Motor neuron (in vitro differentiated cells): ENCODE results near the gene NDE1. TPM values are rescaled to one million over a fixed set of nuclear protein-coding genes. Genes with fewer than 3 reads are reported as not detected.
"Not testable (repeated sequence)": the region's sequence is repeated elsewhere in the genome, so short reads cannot be mapped to it uniquely, and the experiment has no call there.

Source experiments
- ATAC-seq, 8 experiments: fragments of 200-7000 bp; cut with Tn5 transposase; replicated peaks in 6 of 8; 2 replicates each; pipeline ENCODE4 v1.8.0; 2021; ENCODE audit warnings: mild to moderate bottlenecking in 8 of 8, moderate library complexity in 8 of 8
- H3K27ac ChIP-seq, 2 donors: fragments of 250-450 bp; sonication (Bioruptor Pico); 2 replicates each; pipeline ENCODE4 v1.9.0; 2021; ENCODE audit warnings: antibody characterized with exemption in 2 of 2, mild to moderate bottlenecking in 2 of 2, moderate library complexity in 1 of 2
- H3K4me1 ChIP-seq, 2 donors: fragments of 250-450 bp; sonication (Bioruptor Pico); replicated peaks in 1 of 2; 2 replicates each; pipeline ENCODE4 v1.6.1; 2021; ENCODE audit warnings: antibody characterized with exemption in 2 of 2, mild to moderate bottlenecking in 2 of 2, moderate library complexity in 1 of 2
- H3K4me3 ChIP-seq, 5 donors: fragments of 250-450 bp; sonication (Bioruptor Pico); 2 replicates each; pipeline ENCODE4 v1.9.0; 2021; ENCODE audit warnings: antibody characterized with exemption in 5 of 5, mild to moderate bottlenecking in 5 of 5, moderate library complexity in 4 of 5
- WGBS, 10 experiments: fragments of 450-650 bp; shearing (Covaris generic); methylation state at CpG; one replicate each; pipeline ENCODE4 v1.0.0; 2022; 5-methylcytosine and 5-hydroxymethylcytosine counted together
- in situ Hi-C, 9 experiments: fragments of 400-800 bp; cut with MboI; loops; one replicate each; pipeline ENCODE4 v1.15.0; 2021; ENCODE audit warnings: low sequenced_read_pairs in 9 of 9, low pct_unique_long_range_greater_than_20kb in 2 of 9; ENCODE audit not compliant: unreplicated experiment in 9 of 9
- total RNA-seq, 8 experiments: library from RNA; unstranded; fragments of 300-600 nt; gene quantifications; 2 replicates each; pipeline versions ENCODE4 v1.2.3 to v1.2.4, GENCODE V29; 2022

Gene NDE1
- total RNA-seq, 8 experiments from 2014 or later: 7.5 to 36.3 (median 14.4) TPM

DNA sequence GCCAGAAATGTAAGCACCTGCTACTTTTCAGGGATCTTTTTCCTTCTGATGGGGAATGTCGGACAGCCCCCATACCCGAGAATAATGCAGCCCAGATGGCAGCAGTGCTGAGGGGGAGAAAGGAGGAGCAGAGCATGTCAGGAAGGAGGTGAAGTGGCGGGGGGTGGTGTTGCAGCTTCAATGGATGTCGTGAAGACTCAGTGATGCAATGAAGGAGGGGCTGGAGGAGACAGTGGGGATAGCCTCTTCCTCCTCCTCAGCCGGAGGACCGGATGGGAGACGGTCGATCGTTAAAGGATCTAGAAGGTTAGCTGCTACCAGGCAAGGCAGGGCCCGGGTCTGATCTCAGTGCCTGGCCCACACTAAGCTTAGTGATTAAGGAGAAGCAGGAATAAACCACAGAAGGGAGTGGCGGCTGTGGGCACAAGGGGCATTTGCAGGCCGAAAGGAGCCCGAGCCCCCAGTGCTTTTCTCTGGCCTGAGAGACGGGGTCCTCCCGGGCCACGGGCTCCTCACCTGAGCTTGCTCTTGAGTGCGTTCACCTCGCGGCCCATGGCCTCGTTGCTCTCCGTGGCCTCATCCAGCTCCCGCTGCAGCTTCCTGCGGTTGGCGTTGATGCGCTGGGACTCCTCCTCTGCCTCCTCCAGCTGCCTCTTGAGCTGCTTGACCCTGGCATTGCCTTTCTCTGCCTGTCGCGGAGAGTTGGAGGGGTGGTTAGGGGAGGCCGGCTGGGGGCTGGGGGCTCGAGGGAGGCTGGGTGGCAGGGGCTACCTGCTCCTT is 64.5 kb downstream of the NDE1 start:
- ATAC-seq: no peak
- in situ Hi-C loops: loop anchor here in 1 of 9 experiments (25.0 kb wide), 1 partner anchor 102 kb away; no protein-coding TSS in a partner anchor
- Histone ChIP-seq H3K27ac (no peak overlapping the region), H3K4me3 (no peak overlapping the region), H3K4me1 (no peaks in the 10 kb centered on the region)
- WGBS, 10 experiments: 73 to 100% (median 83%) methylated on average over 1 to 14 of the region's 29 CpGs; no CpG with 5 or more reads in 4 of the 10 experiments

DNA sequence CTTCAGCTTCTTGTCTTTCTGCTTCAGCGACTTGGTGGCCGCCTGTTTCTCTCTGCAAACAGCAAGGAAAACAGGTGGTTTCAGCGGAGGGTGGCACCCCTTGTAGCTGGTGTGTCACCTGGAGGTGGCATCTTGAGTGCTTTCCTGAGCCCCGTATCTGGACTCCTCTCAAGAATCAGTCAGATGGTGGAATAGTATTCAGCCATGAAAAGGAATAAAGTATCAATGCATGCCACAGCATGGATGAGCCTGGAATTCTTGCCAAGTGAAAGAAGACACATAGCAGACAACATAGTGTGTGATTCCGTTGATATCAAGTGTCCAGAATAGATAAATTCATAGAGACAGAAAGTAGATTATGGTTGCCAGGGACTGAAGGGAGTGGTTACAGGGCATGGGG is 65.2 kb downstream of the NDE1 start:
- in situ Hi-C loops: loop anchor here in 1 of 9 experiments (25.0 kb wide), 1 partner anchor 103 kb away; no protein-coding TSS in a partner anchor
- WGBS, 10 experiments: 60 to 100% (median 94%) methylated on average over 1 to 5 of the region's 5 CpGs; no CpG with 5 or more reads in 3 of the 10 experiments
- no peak for ATAC-seq
- no peak overlapping the region for H3K4me3 ChIP-seq
- no peak overlapping the region for H3K27ac ChIP-seq
- no peaks in the 10 kb centered on the region for H3K4me1 ChIP-seq

DNA sequence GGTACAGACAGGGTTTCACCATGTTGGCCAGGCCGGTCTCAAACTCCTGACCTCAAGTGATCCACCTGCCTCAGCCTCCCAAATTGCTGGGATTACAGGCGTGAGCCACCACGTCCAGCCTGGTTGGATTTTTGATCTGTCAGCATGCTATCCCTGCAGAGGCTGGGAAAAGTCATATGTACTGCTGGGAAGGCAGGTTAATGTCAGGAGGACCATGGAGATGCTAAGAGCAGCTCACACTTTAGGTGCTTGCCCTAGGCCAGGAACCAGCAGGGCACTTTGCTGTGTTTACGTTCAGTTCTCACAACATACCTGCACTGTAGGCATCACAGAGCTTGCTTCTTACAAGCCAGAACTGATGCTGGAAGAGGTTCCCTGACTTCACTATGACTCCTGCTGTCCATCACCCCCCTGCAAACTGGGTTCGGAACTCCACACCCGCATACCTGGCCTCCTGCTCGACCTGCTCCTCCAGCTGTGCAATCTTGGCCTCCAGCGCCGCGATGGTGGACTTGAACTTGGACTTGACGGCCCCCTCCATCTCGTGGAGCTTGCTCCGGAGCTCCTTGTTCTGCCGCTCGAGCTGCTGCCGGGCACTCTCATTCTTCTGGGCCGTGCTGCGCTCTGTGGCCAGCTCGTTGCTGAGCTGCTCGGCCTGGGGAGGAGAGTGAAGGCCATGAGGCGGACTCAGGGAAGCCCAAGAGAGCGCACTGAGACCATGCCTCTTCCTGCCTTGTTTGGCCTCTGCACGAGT is 66.8 kb downstream of the NDE1 start:
- ATAC-seq: no peak
- Histone ChIP-seq H3K4me3 (no peak overlapping the region), H3K27ac (no peak overlapping the region), H3K4me1 (no peaks in the 10 kb centered on the region)
- in situ Hi-C loops: loop anchor here in 1 of 9 experiments (25.0 kb wide), 1 partner anchor 105 kb away; no protein-coding TSS in a partner anchor
- 87 to 100% (median 97%) methylated on average over 1 to 10 of the region's 23 CpGs; no CpG with 5 or more reads in 4 of the 10 experiments for WGBS, 10 experiments

DNA sequence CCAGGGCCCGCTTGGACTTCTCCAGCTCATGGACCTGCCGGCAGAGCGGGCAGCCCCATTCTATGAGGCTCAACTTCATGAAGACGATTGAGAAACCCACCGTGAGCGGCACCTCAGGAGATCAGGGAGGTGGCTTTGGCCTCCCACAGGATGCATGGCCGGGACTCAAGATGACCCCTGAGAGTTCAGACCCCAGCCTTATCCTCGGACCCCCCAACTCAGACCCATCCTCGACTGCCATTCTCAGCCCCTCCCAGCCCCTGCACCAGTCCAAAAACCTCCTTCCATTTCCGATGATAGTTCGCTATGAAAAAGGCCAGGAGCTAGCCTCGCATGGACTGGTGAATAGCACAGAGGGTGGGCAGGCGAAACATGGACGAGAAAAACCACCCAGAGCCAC is 71.0 kb downstream of the NDE1 start:
- H3K4me3 ChIP-seq: no peak overlapping the region
- H3K27ac ChIP-seq: no peak overlapping the region
- H3K4me1 ChIP-seq: no peaks in the 10 kb centered on the region
- in situ Hi-C loops: loop anchor here in 1 of 9 experiments (25.0 kb wide), 1 partner anchor 109 kb away; no protein-coding TSS in a partner anchor
- ATAC-seq: no peak
- 50 to 100% (median 91%) methylated on average over 1 to 6 of the region's 14 CpGs; no CpG with 5 or more reads in 4 of the 10 experiments for WGBS, 10 experiments

DNA sequence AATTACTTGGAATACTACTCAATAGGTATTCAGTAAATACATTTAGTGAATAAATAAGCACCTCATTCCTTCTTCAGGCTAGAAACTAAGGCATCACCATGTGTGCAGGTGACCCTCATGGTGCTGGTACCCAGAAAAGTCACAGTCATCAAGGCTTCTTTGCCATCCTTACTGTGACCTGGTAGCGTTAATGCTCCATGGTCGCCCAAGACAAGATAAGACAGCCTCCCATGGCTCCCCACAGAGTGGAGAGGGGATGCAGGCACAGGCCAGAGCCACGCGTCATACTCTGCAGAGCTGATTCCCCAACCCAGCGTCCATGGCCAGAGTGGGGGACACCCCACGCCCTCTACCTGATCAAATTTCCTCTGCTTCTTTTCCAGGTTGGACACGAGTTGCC is 73.8 kb downstream of the NDE1 start:
- H3K27ac ChIP-seq: no peak overlapping the region
- ATAC-seq: no peak
- WGBS, 10 experiments: 84 to 100% (median 98%) methylated on average over 1 to 5 of the region's 7 CpGs; no CpG with 5 or more reads in 6 of the 10 experiments
- H3K4me1 ChIP-seq: no peaks in the 10 kb centered on the region
- in situ Hi-C loops: loop anchor here in 1 of 9 experiments (25.0 kb wide), 1 partner anchor 112 kb away; no protein-coding TSS in a partner anchor
- H3K4me3 ChIP-seq: no peak overlapping the region

DNA sequence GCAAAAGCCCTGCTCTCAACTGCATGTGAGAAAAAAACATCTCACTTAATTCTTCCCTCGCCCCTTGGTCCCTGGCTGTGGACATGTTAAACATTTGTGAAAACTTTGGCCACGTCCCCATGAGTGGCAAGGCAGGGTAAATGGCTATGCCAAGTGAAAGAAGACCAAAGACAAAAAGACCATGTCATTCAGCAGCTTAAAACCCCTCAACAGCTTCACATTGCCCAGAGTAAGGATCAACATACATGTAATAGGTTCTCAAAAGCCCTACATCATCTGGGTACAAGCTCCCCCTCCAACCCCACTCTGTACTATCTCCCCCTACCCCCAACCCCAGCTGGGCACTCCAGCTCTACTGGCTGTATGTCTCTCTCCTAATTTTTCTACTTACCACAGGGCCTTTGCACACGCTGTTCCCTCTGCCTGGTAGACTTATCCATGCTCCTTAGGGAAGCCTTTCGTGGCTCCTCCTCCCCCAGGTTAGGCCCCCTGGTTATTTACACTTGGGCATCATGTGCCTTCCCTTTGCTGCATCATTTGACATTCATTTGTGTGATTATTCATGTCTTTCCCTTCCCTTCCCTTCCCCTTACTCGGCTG is 75.7 kb downstream of the NDE1 start:
- in situ Hi-C loops: no loop called here
- 86 to 100% (median 89%) methylated on average over 1 to 5 of the region's 5 CpGs; no CpG with 5 or more reads in 1 of the 10 experiments for WGBS, 10 experiments
- no peak for ATAC-seq
- Histone ChIP-seq H3K4me3 (no peak overlapping the region), H3K4me1 (no peaks in the 10 kb centered on the region), H3K27ac (no peak overlapping the region)

DNA sequence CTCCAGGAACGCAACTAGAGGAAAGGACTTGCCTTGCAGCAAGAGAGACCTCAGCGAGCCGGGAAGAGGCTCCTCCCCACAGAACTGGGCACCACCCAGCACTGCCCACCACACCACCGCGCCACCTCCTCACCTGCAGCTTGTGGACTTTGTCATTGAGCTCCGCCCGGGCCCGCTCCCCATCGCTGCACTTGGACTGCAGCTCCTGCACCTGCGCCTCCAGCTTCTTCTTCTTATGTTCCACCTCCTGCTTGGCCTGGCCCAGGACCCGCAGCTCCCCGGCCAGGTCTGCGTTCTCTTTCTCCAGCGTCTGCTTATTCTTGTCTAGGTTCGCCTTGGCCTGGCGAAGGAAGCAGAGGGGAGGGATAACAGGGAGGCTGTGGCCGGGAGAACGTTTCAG is 76.7 kb downstream of the NDE1 start:
- ATAC-seq: no peak
- H3K4me1 ChIP-seq: no peaks in the 10 kb centered on the region
- no peak overlapping the region for H3K27ac ChIP-seq
- H3K4me3 ChIP-seq: no peak overlapping the region
- in situ Hi-C loops: no loop called here
- 91 to 96% (median 92%) methylated on average over 5 to 14 of the region's 18 CpGs; no CpG with 5 or more reads in 7 of the 10 experiments for WGBS, 10 experiments

DNA sequence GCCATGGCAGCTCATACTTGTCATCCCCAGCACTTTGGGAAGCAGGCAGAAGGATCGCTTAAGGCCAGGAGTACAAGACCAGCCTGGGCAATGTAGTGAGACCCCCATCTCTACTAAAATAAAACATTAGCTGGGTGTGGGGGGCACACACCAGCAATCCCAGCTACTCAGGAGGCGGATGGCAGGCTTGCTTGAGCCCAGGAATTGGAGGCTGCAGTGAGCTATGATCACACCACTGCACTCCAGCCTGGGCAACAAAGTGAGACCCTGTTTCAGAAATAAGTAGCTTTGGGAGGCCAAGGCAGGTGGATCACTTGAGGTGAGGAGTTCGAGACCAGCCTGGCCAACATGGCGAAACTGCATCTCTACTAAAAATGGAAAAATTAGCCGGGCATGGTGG is 77.7 kb downstream of the NDE1 start:
- in situ Hi-C loops, H3K4me1 ChIP-seq, H3K4me3 ChIP-seq, ATAC-seq, H3K27ac ChIP-seq: not testable (repeated sequence)
- 80 to 100% (median 100%) methylated on average over 1 to 4 of the region's 5 CpGs; no CpG with 5 or more reads in 2 of the 10 experiments for WGBS, 10 experiments

DNA sequence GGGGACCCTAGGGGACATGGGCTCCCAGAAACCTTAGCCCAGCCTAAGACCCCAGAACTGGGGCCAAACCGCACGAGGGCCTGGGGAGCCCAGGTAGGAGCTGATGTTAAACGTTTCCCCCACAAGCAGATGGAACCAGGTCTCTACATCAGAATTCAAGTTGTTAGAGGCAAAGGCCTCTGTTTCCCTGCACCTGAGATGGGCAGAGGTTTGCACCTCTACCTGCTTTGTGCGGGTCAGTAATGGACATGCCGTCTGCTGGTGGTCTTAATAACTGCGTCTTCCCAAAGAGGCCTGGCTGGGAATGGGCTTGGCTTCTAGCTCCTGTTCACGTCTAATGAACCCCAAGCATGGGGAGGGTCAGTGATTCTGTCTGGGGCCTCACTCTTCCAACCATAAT is 79.1 kb downstream of the NDE1 start:
- H3K27ac ChIP-seq: no peak overlapping the region
- ATAC-seq: no peak
- WGBS, 10 experiments: no CpG with 5 or more reads among the region's 7 CpGs
- in situ Hi-C loops: no loop called here
- no peaks in the 10 kb centered on the region for H3K4me1 ChIP-seq
- H3K4me3 ChIP-seq: no peak overlapping the region

DNA sequence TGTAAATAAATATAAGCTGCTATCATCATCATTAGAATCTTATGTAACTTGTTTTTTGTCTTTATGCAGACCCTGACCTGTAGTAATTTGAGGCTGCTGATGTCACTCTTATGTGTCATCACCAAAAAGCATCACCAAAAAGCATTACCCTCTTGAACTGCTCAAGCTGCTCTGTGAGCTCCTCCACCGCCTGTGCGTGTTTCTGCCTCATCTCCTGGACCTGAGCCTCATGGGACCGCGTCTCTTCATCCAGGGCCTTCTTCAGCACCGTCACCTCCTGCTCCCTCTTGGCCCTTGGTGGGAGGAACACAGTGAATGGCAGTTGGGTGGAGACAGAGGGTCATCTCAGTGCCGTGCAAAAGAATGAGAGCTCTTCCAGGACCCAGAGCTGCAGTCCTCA is 82.4 kb downstream of the NDE1 start:
- ATAC-seq: peak in 1 of 8 experiments; percentile 53
- no peaks in the 10 kb centered on the region for H3K4me1 ChIP-seq
- no peak overlapping the region for H3K4me3 ChIP-seq
- in situ Hi-C loops: no loop called here
- H3K27ac ChIP-seq: no peak overlapping the region
- 40 to 100% (median 86%) methylated on average over 1 to 5 of the region's 6 CpGs; no CpG with 5 or more reads in 2 of the 10 experiments for WGBS, 10 experiments

DNA sequence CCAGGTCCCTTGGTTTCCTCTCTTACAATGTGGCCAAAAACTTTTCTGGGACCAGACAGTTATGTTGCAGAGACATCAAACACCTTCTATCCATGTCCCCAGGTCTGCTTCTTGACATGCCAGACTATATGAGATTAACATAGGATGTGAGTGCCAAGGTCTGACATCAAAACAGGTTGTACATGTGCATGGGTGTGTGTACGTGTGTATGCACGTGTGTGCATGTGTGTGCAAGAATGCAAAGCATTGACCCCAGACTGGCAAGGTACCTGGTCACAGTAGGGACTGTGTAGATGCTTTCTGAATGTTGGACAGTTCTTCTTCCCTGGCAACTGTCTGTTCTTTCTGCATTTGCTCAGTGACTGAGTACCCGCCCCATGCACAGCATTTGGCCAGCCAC is 85.6 kb downstream of the NDE1 start:
- no peak for ATAC-seq
- in situ Hi-C loops: no loop called here

DNA sequence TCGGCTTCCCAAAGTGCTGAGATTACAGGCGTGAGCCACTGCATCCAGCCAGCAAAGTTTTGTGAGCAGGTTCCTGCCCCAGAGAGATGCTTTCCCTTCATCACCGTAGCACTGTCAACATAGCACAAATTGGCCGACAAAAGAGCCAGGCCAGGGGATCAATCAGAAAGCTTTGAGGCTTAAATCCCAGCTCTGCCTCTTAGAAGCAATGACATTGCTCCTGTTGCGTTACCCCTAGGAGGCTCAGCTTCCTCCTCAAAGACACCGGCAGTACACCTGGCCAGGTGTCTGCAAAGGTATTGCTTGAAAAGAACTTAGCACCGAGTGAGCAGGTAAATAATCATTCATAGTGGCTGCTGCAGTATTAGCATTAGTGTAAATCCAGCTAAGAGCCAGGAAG is 86.5 kb downstream of the NDE1 start:
- in situ Hi-C loops: no loop called here
- WGBS, 10 experiments: 0 to 93% (median 79%) methylated on average over 1 to 7 of the region's 7 CpGs; no CpG with 5 or more reads in 1 of the 10 experiments

More for the DNA sequence above, 85.6 kb downstream of the NDE1 start:
- WGBS, 10 experiments: 67 to 100% (median 87%) methylated on average over 1 to 2 of the region's 3 CpGs; no CpG with 5 or more reads in 5 of the 10 experiments
- H3K4me1 ChIP-seq: no peaks in the 10 kb centered on the region
- H3K27ac ChIP-seq: no peak overlapping the region
- H3K4me3 ChIP-seq: no peak overlapping the region

More for the DNA sequence above, 86.5 kb downstream of the NDE1 start:
- H3K4me3 ChIP-seq: no peak overlapping the region
- H3K4me1 ChIP-seq: no peaks in the 10 kb centered on the region
- ATAC-seq: no peak
- H3K27ac ChIP-seq: no peak overlapping the region
